Measurements from ENCODE around the gene MAGIX. TPM values are rescaled to one million over a fixed set of nuclear protein-coding genes. Genes with fewer than 3 reads are reported as not detected.

MAGIX gene
- total RNA-seq, 2 experiments from 2014 or later, result 1.6 to 2.0 TPM

- DNase-seq, result no peak
- H3K27ac Mint-ChIP-seq, result no peak overlapping the region
- no peaks in the 10 kb centered on the region for H3K9me3 Mint-ChIP-seq
- ChIA-PET CTCF (no interaction called here), POLR2A (no interaction called here)
- no peaks in the 10 kb centered on the region for H3K36me3 Mint-ChIP-seq (ENCODE audit: low read depth)
- no peak overlapping the region for H3K4me3 Mint-ChIP-seq
- peaks cover 8% of the 10 kb centered on the region for H3K4me1 Mint-ChIP-seq
- peaks cover 4% of the 10 kb centered on the region for H3K27me3 Mint-ChIP-seq
Measured at GRCh38 chrX:49204017-49204416, 41.5 kb downstream of the MAGIX start.

- no peak overlapping the region for H3K27ac Mint-ChIP-seq
- H3K4me3 Mint-ChIP-seq, result no peak overlapping the region
- no peak for DNase-seq
- H3K4me1 Mint-ChIP-seq, result peaks cover 7% of the 10 kb centered on the region
- ChIA-PET POLR2A (no interaction called here), CTCF (no interaction called here)
- no peaks in the 10 kb centered on the region for H3K9me3 Mint-ChIP-seq
- H3K36me3 Mint-ChIP-seq (ENCODE audit: low read depth), result no peaks in the 10 kb centered on the region
- H3K27me3 Mint-ChIP-seq, result peaks cover 3% of the 10 kb centered on the region
Measured at GRCh38 chrX:49204709-49205108, 42.2 kb downstream of the MAGIX start.

GRCh38 chrX:49205443-49205842 lies 42.9 kb downstream of the MAGIX start:
- Mint-ChIP-seq H3K4me3 (no peak overlapping the region), H3K27ac (no peak overlapping the region), H3K9me3 (no peaks in the 10 kb centered on the region), H3K4me1 (peaks cover 6% of the 10 kb centered on the region), H3K36me3 (ENCODE audit: low read depth) (no peaks in the 10 kb centered on the region), H3K27me3 (peaks cover 3% of the 10 kb centered on the region)
- CTCF ChIA-PET, result no interaction called here
- POLR2A ChIA-PET, result no interaction called here
- DNase-seq, result no peak

- Mint-ChIP-seq H3K27ac (no peak overlapping the region), H3K4me3 (no peak overlapping the region), H3K36me3 (ENCODE audit: low read depth) (no peaks in the 10 kb centered on the region), H3K9me3 (no peaks in the 10 kb centered on the region), H3K4me1 (peaks cover 2% of the 10 kb centered on the region), H3K27me3 (peaks cover 3% of the 10 kb centered on the region)
- CTCF ChIA-PET, result no interaction called here
- no peak for DNase-seq
- POLR2A ChIA-PET, result no interaction called here
Measured at GRCh38 chrX:49206543-49206942, 44.0 kb downstream of the MAGIX start.

GRCh38 chrX:49208399-49208798 lies 45.8 kb downstream of the MAGIX start:
- H3K9me3 Mint-ChIP-seq, result no peaks in the 10 kb centered on the region
- H3K4me1 Mint-ChIP-seq, result no peaks in the 10 kb centered on the region
- DNase-seq, result no peak
- H3K27ac Mint-ChIP-seq, result no peak overlapping the region
- no peaks in the 10 kb centered on the region for H3K36me3 Mint-ChIP-seq (ENCODE audit: low read depth)
- peaks cover 3% of the 10 kb centered on the region for H3K27me3 Mint-ChIP-seq
- CTCF ChIA-PET, result interaction anchor here (2.8 kb wide), 1 partner anchor 16 kb away, joined by 6 read pairs; no protein-coding TSS in a partner anchor
- POLR2A ChIA-PET, result no interaction called here
- H3K4me3 Mint-ChIP-seq, result no peak overlapping the region

- CTCF ChIA-PET, result interaction anchor here (2.8 kb wide), 1 partner anchor 17 kb away, joined by 6 read pairs; no protein-coding TSS in a partner anchor
- no peaks in the 10 kb centered on the region for H3K36me3 Mint-ChIP-seq (ENCODE audit: low read depth)
- no peaks in the 10 kb centered on the region for H3K9me3 Mint-ChIP-seq
- no peaks in the 10 kb centered on the region for H3K4me1 Mint-ChIP-seq
- peaks cover 2% of the 10 kb centered on the region for H3K27me3 Mint-ChIP-seq
- POLR2A ChIA-PET, result no interaction called here
- no peak overlapping the region for H3K4me3 Mint-ChIP-seq
- no peak for DNase-seq
- no peak overlapping the region for H3K27ac Mint-ChIP-seq
Measured at GRCh38 chrX:49209434-49210251, 47.1 kb downstream of the MAGIX start.

GRCh38 chrX:49210406-49210805 lies 47.8 kb downstream of the MAGIX start:
- no peak for DNase-seq
- POLR2A ChIA-PET, result no interaction called here
- Mint-ChIP-seq H3K27me3 (peaks cover 2% of the 10 kb centered on the region), H3K4me1 (no peaks in the 10 kb centered on the region), H3K27ac (no peak overlapping the region), H3K9me3 (no peaks in the 10 kb centered on the region), H3K36me3 (ENCODE audit: low read depth) (no peaks in the 10 kb centered on the region), H3K4me3 (no peak overlapping the region)
- CTCF ChIA-PET, result no interaction called here

GRCh38 chrX:49211074-49211473 lies 48.5 kb downstream of the MAGIX start:
- CTCF ChIA-PET, result no interaction called here
- H3K36me3 Mint-ChIP-seq (ENCODE audit: low read depth), result no peaks in the 10 kb centered on the region
- H3K9me3 Mint-ChIP-seq, result no peaks in the 10 kb centered on the region
- no peak for DNase-seq
- H3K4me1 Mint-ChIP-seq, result no peaks in the 10 kb centered on the region
- peaks cover 2% of the 10 kb centered on the region for H3K27me3 Mint-ChIP-seq
- H3K27ac Mint-ChIP-seq, result no peak overlapping the region
- H3K4me3 Mint-ChIP-seq, result no peak overlapping the region
- POLR2A ChIA-PET, result no interaction called here

- no peak overlapping the region for H3K4me3 Mint-ChIP-seq
- no peaks in the 10 kb centered on the region for H3K36me3 Mint-ChIP-seq (ENCODE audit: low read depth)
- CTCF ChIA-PET, result no interaction called here
- H3K4me1 Mint-ChIP-seq, result no peaks in the 10 kb centered on the region
- POLR2A ChIA-PET, result no interaction called here
- no peak for DNase-seq
- no peak overlapping the region for H3K27ac Mint-ChIP-seq
- peaks cover 2% of the 10 kb centered on the region for H3K27me3 Mint-ChIP-seq
- H3K9me3 Mint-ChIP-seq, result no peaks in the 10 kb centered on the region
Measured at GRCh38 chrX:49212209-49212608, 49.7 kb downstream of the MAGIX start.

GRCh38 chrX:49212861-49213260 lies 50.3 kb downstream of the MAGIX start:
- ChIA-PET CTCF (no interaction called here), POLR2A (no interaction called here)
- Mint-ChIP-seq H3K27ac (no peak overlapping the region), H3K36me3 (ENCODE audit: low read depth) (no peaks in the 10 kb centered on the region), H3K4me1 (no peaks in the 10 kb centered on the region), H3K9me3 (no peaks in the 10 kb centered on the region), H3K27me3 (peaks cover 2% of the 10 kb centered on the region), H3K4me3 (no peak overlapping the region)
- DNase-seq, result no peak

GRCh38 chrX:49214416-49214815 lies 51.9 kb downstream of the MAGIX start:
- Mint-ChIP-seq H3K36me3 (ENCODE audit: low read depth) (no peaks in the 10 kb centered on the region), H3K4me1 (no peaks in the 10 kb centered on the region), H3K27me3 (peaks cover 2% of the 10 kb centered on the region), H3K9me3 (no peaks in the 10 kb centered on the region), H3K4me3 (no peak overlapping the region), H3K27ac (no peak overlapping the region)
- ChIA-PET POLR2A (no interaction called here), CTCF (interaction anchor here (1.2 kb wide), 1 partner anchor 21 kb away, joined by 4 read pairs; no protein-coding TSS in a partner anchor)
- DNase-seq, result no peak

- H3K4me3 Mint-ChIP-seq, result no peak overlapping the region
- H3K27me3 Mint-ChIP-seq, result peaks cover 2% of the 10 kb centered on the region
- H3K9me3 Mint-ChIP-seq, result no peaks in the 10 kb centered on the region
- DNase-seq, result no peak
- ChIA-PET CTCF (interaction anchor here (1.2 kb wide), 1 partner anchor 22 kb away, joined by 4 read pairs; no protein-coding TSS in a partner anchor), POLR2A (no interaction called here)
- no peaks in the 10 kb centered on the region for H3K36me3 Mint-ChIP-seq (ENCODE audit: low read depth)
- no peak overlapping the region for H3K27ac Mint-ChIP-seq
- H3K4me1 Mint-ChIP-seq, result peaks cover 3% of the 10 kb centered on the region
Measured at GRCh38 chrX:49214996-49215526, 52.5 kb downstream of the MAGIX start.
